GM12865 (cell line): ENCODE data around the gene MEF2D.

Source experiments
- DNase-seq: peaks from one replicate; pipeline ENCODE4 v3.0.0; 2010; ENCODE audit warnings: low read depth
- H3K4me3 ChIP-seq: 2 replicates; pipeline ENCODE4 v1.5.1; 2011; ENCODE audit warnings: mild to moderate bottlenecking, low read depth, low read length, control low read depth
- CTCF ChIP-seq: IDR thresholded peaks from 2 replicates; pipeline ENCODE4 v1.5.1; 2011; ENCODE audit warnings: low read length, control low read depth, low read depth, inconsistent platforms; ENCODE audit not compliant: insufficient read depth; ENCODE audit errors: missing control alignments

The MEF2D gene

DNA sequence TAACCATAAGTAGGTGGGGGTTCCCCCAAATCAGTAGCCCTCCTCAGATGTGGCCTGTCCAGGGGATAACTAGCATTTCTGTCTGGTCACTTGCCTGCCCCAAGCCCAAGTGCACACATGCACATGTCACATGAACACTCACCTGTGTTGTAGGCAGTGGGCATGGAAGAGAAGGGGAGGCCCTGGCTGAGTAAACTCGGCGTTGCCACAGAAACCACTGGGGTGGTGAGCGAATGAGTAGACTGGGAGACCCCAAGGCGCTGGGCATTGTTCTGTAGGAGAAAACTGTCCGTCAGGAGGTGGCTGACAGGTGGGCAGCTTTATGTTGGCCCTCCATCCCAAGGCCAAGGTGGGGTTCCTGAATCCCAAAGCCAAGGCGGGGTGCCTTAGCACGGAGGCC, 25.6 kb downstream of the MEF2D start:
- no peak for DNase-seq
- no peak for TF ChIP-seq CTCF
- no peak overlapping the region for H3K4me3 ChIP-seq

- TF ChIP-seq CTCF, result no peak
- no peak for DNase-seq
- no peak overlapping the region for H3K4me3 ChIP-seq
Measured at GRCh38 chr1:156471496-156472490, 28.8 kb downstream of the MEF2D start.

DNA sequence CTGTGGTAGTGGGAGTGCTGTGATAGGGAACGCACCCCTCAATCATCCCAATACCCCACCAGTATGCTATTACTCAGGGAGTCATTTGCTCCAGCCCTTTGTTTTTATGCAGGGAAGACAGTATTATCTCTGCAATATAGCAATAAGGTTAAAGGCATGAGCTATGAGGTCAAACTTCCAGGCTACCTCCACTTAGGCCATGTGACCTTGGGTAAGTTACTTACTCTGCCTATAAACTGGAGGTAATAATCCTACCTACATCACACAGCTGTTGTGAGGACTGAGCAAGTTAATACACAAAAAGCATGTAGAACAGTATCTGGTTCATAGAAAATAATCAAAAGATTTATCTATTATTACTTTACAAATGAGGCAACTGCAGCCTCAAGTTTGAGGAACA, 30.1 kb downstream of the MEF2D start:
- H3K4me3 ChIP-seq, result no peak overlapping the region
- TF ChIP-seq CTCF, result no peak
- DNase-seq, result no peak

DNA sequence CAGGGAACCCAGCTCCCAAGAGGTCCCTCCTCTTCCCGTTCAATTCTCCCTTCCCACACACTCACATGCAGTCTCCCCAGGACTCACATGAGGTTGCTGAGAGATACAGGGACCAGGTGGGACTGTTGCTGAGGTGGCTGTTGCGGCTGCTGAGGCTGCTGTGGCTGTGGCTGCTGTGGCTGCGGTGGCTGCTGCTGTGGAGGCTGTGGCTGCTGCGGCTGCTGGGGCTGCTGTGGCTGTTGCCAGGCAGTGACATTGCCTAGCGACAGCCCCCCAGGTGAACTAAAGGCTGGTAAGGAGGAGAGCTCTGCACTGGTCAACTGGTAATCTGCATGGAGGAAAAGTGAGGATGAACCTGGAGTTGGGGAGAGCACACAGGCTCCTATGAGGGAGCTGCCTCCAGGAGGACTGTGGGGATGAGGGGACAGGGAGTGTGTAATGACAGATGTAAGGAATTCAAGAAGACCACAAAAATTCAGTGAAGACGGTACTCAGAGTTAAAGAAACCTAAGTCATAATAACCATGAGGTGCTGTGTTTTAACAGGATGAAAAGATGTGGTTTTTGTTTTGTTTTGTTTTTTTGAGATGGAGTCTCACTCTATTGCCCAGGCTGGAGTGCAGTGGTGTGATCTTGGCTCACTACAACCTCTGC, 31.8 kb downstream of the MEF2D start:
- no peak overlapping the region for H3K4me3 ChIP-seq
- DNase-seq, result no peak
- TF ChIP-seq CTCF, result no peak

GRCh38 chr1:156467906-156468305, 32.7 kb downstream of the MEF2D start:
- H3K4me3 ChIP-seq, result no peak overlapping the region
- TF ChIP-seq CTCF, result no peak
- no peak for DNase-seq

GRCh38 chr1:156467385-156467784, 33.2 kb downstream of the MEF2D start:
- no peak for TF ChIP-seq CTCF
- DNase-seq, result no peak
- no peak overlapping the region for H3K4me3 ChIP-seq
